HuH-7.5 (cell line): Measurements from ENCODE around the gene PRKG2.
"Not testable (repeated sequence)": the region's sequence is repeated elsewhere in the genome, so short reads cannot be mapped to it uniquely, and the experiment has no call there.

Experiments used
- DNase-seq: peaks from one replicate; pipeline ENCODE4 v3.0.0; 2011; ENCODE audit warnings: low spot score

Gene PRKG2

DNA sequence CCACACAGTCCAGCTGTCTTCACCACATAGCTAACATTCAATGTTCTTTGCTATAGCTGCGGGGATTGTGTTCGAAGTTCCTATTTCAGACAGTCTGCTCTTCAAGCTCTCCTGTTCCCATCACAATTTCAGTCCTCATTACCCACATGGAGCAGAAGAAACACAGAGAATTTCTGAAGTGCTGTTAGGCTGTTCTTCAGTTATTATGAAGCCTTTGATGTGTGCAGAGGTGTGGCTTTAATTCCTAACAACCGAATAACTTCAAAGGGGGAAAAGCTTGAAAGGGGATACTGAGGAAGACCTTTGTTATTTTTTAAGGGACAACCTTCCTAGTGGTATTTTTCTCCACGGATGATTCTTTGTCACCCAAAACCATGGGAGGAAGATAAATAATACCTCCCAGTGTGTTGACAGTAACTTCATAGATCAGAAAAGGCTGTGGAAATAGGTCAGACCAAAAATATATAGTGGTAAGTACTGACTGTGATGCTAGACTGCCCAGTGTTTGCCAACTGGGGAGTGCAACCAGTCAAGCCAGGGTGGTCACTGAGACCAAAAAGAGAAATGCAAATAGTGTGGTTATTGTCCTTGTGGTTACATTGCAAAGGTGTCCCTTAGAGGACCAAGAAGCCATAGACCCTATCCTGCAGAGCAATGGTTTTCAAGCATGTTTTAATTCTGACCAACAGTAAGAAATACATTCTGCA, 52.1 kb downstream of the PRKG2 start:
- DNase-seq: no peak

GRCh38 chr4:81153714-81154323, 61.2 kb downstream of the PRKG2 start:
- not testable (repeated sequence) for DNase-seq

- DNase-seq: no peak
Observed at GRCh38 chr4:81152839-81153713, 61.9 kb downstream of the PRKG2 start.

GRCh38 chr4:81149976-81150375, 65.0 kb downstream of the PRKG2 start:
- no peak for DNase-seq

DNA sequence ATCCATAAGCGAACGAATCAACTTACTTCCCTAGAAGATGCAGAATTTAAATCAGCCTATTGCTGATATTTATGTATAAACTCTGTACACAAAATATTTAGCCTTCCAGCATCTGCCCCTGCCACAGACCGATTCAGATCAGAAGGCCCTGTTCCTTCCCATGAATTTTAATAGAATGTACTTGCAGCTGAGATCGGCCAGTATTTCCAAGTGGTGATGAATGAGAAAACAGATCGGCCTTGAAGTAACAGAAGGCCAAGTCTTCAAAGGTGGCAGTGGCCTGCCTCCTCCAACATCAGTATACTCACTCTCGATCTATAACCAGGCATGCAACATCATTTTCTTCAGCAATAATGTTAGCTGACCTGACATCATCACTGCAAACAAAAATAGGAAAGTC, 66.4 kb downstream of the PRKG2 start:
- no peak for DNase-seq

DNA sequence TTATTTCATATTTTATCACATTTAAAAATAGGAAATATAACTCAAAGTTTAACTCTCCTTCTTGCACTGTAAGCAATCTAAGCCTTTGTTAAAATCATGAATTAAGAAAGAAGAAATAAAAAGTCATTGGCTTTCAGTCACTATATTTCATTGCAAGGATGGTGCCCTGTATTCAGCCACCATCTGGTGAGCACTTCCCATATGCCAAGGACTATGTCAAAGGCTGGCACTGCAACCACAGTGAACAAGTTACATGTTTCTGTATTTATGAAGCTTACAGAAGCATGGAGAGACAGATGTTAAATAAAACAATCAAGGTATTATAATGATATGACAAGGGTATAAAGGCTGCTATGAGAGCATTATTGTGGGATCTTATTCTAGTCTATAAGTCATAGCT, 68.6 kb downstream of the PRKG2 start:
- no peak for DNase-seq

DNA sequence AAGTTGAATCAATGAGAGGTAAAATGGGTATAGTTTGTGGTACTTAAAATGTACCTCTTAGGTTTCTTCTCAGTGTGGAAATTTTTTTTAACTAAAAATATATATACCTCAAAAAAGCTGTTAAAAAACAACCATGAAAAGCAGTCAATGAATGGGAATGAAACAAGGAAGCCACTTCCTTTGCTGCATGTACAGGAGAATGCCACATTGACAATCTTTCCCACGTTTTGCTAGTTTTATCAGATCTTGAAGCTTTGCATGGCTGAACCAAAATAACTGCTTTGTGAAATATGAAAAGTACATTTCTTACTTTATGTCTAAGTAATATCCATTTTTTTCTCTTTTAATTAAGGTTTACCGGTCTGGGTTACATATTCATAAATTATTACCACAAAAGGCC, 71.8 kb downstream of the PRKG2 start:
- no peak for DNase-seq

GRCh38 chr4:81142744-81143143, 72.3 kb downstream of the PRKG2 start:
- DNase-seq: no peak

- no peak for DNase-seq
Observed at GRCh38 chr4:81137894-81138293, 77.1 kb downstream of the PRKG2 start.

DNA sequence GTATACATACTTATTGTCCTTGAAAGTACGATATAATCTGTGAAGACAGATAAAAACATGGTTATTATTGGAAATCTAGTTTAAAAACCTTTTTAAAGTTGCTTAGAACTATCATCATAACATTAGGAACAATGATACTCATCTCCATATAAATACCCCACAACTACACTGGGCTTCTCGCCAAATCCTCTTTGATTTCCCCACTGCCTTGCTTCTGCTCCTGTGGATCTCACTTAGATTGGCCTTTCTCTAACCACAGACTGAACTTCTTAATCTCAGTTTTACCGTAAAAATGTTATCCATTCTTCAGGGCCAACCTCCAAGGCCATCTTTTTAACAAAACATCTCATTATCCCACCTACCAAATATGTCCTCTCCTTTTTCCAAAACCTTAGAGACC, 77.6 kb downstream of the PRKG2 start:
- DNase-seq: no peak

DNA sequence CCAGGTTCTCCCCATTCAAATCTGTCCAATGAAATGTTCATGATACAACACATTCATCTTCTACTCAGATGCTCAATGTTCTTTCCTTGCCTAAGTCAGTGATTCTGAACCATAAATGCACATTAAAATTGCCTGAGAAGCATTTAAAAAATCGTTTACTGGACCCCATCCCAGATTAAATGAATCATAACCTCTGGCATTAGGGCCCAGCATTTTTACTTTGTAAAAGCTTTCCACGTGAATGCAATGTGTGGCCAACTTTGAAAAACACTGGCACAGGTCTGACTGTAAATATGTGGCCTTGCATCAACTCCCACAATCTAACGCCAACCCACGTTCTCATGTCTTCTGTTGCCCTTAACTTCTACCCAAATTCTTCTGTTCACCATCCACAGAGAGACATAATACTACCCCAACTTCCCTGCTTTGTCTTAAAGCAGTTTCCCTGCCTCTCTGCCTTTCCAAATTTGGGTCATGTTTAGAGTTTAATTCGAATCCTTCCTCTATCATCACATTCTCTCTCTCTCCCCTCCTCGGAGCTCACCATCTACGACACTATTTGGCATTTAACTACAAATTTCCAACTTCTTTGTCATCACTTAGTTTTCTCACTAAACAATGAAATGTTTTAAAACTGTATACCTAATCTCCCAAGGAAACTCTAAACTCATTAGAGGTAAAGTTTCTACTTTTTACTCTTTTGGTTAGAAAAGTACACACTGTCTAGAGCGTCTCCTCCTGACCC, 78.7 kb downstream of the PRKG2 start:
- DNase-seq: no peak

- DNase-seq: no peak
Observed at GRCh38 chr4:81135501-81135900, 79.5 kb downstream of the PRKG2 start.

GRCh38 chr4:81131563-81131962, 83.5 kb downstream of the PRKG2 start:
- no peak for DNase-seq

DNA sequence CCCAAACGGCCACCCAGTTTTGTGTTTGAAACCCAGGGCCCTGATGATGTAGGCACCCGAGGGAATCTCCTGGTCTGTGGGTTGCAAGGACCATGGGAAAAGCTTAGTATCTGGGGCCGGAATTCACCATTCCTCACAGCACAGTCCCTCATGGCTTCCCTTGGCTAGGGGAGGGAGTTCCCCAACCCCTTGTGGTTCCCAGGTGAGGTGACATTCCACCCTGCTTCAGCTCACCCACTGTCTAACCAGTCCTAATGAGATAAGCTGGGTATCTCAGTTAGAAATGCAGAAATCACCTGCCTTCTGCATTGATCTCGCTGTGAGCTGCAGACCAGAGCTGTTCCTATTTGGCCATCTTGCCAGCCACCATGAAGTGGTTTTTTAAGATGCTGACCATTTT, 84.0 kb downstream of the PRKG2 start:
- DNase-seq: no peak

GRCh38 chr4:81130569-81130968, 84.5 kb downstream of the PRKG2 start:
- no peak for DNase-seq

GRCh38 chr4:81120055-81120454, 95.0 kb downstream of the PRKG2 start:
- no peak for DNase-seq

GRCh38 chr4:81118086-81118485, 96.9 kb downstream of the PRKG2 start:
- no peak for DNase-seq

DNA sequence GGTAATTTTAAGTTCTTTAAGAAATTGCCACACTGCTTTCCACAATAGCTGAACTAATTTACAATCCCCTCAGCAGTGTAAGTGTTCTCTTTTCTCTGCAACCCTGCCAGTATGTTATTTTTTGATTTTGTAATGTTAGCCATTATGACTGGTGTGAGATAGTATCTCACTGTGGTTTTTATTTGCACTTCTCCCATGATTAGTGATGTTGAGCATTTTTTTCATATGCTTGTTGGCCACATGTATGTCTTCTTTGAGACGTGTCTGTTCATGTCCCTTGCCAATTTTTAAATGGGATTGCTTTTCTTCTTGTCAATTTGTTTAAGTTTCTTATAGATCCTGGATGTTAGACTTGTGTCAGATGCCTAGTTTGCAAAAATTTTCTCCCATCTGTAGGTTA, 98.5 kb downstream of the PRKG2 start:
- DNase-seq: no peak

- no peak for DNase-seq
Observed at GRCh38 chr4:81113024-81113423, 102.0 kb downstream of the PRKG2 start.

- no peak for DNase-seq
Observed at GRCh38 chr4:81109356-81109755, 105.7 kb downstream of the PRKG2 start.

GRCh38 chr4:81106150-81106549, 108.9 kb downstream of the PRKG2 start:
- no peak for DNase-seq

- DNase-seq: no peak
Observed at GRCh38 chr4:81102107-81102506, 112.9 kb downstream of the PRKG2 start.
